Measurements from ENCODE around the gene IGF2.

IGF2 gene

DNA sequence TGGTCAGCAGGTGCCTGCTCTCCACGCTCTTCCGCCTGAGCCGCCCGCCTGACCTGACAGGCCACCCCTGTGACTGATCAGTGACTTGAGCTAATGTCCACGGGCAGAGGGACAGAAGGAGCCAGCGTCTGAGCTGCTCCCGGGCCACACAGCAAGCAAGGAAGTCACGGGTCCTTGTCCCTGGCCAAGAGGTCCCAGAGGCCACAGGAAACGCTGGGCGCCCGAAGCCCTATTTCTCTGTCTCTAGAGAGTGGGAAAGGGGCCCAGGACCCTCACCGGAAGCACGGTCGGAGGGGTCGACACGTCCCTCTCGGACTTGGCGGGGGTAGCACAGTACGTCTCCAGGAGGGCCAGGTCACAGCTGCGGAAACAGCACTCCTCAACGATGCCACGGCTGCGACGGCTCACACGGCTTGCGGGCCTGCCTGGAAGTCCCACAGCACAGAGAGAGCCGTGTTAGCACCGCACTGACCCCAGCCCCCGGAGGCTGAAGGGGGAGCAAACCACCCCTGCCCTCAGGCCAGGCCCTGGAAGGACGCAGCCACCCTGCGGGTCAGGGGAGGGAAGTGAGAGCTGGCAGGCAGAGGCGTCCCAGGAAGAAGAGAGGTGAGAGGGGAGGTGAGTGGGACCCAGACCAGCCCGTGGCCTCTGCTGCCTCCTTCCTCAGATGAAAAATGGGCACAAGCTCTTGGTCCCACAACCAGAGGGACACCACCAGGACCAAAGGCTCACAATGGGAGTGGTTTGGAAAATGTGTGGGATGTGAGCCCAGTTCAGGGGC is 5.8 kb downstream of the IGF2 start:
- TF ChIP-seq GLIS1 (tag by site-specific recombination; IDR thresholded peaks at IDR 0.05) (no peak), ZNF530 (tag by site-specific recombination; IDR thresholded peaks at IDR 0.05; ENCODE audit: low read depth) (no peak), ZNF473 (tag by site-specific recombination; IDR thresholded peaks at IDR 0.05) (no peak), ZNF391 (tag by site-specific recombination; IDR thresholded peaks at IDR 0.05; ENCODE audit: borderline replicate concordance, low read depth) (no peak), ZNF513 (tag by site-specific recombination; IDR thresholded peaks at IDR 0.05) (no peak), KLF1 (tag by site-specific recombination; IDR thresholded peaks at IDR 0.05) (no peak), ZNF37A (tag by site-specific recombination; IDR thresholded peaks at IDR 0.05) (no peak), WT1 (tag by site-specific recombination; IDR thresholded peaks at IDR 0.05) (no peak), ZBTB17 (tag by site-specific recombination; IDR thresholded peaks at IDR 0.05) (no peak), ZNF324 (tag by site-specific recombination; IDR thresholded peaks at IDR 0.05) (no peak)
- TF ChIP-seq, protein P1, sequence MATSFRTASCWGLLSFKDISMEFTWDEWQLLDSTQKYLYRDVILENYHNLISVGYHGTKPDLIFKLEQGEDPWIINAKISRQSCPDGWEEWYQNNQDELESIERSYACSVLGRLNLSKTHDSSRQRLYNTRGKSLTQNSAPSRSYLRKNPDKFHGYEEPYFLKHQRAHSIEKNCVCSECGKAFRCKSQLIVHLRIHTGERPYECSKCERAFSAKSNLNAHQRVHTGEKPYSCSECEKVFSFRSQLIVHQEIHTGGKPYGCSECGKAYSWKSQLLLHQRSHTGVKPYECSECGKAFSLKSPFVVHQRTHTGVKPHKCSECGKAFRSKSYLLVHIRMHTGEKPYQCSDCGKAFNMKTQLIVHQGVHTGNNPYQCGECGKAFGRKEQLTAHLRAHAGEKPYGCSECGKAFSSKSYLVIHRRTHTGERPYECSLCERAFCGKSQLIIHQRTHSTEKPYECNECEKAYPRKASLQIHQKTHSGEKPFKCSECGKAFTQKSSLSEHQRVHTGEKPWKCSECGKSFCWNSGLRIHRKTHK (tag by site-specific recombination; IDR thresholded peaks at IDR 0.05), result no peak
- TF ChIP-seq, protein P2, sequence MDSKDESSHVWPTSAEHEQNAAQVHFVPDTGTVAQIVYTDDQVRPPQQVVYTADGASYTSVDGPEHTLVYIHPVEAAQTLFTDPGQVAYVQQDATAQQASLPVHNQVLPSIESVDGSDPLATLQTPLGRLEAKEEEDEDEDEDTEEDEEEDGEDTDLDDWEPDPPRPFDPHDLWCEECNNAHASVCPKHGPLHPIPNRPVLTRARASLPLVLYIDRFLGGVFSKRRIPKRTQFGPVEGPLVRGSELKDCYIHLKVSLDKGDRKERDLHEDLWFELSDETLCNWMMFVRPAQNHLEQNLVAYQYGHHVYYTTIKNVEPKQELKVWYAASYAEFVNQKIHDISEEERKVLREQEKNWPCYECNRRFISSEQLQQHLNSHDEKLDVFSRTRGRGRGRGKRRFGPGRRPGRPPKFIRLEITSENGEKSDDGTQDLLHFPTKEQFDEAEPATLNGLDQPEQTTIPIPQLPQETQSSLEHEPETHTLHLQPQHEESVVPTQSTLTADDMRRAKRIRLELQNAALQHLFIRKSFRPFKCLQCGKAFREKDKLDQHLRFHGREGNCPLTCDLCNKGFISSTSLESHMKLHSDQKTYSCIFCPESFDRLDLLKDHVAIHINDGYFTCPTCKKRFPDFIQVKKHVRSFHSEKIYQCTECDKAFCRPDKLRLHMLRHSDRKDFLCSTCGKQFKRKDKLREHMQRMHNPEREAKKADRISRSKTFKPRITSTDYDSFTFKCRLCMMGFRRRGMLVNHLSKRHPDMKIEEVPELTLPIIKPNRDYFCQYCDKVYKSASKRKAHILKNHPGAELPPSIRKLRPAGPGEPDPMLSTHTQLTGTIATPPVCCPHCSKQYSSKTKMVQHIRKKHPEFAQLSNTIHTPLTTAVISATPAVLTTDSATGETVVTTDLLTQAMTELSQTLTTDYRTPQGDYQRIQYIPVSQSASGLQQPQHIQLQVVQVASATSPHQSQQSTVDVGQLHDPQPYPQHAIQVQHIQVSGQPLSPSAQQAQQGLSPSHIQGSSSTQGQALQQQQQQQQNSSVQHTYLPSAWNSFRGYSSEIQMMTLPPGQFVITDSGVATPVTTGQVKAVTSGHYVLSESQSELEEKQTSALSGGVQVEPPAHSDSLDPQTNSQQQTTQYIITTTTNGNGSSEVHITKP (tag by site-specific recombination; IDR thresholded peaks at IDR 0.05), result no peak
- POLR2A ChIA-PET, result no interaction called here
- Histone ChIP-seq H3K36me3 (ENCODE audit: control insufficient read depth in 2 of 2, insufficient read depth in 1 of 2, low read length in 2 of 2) (peaks cover 0 to 9% of the 10 kb centered on the region in 2 experiments; a peak in 1 of 3 replicates), H3K4me3 (ENCODE audit: low read depth, low read length) (no peak overlapping the region), H3K9me3 (ENCODE audit: control insufficient read depth, insufficient read depth, low read depth, low read length) (no peaks in the 10 kb centered on the region), H3K27ac (ENCODE audit: extremely low read depth, low read depth, low read length) (no peak overlapping the region), H3K4me1 (ENCODE audit: control insufficient read depth, insufficient read depth, low read length) (no peaks in the 10 kb centered on the region)
- CTCF ChIA-PET, result interaction anchor here (1.0 to 1.2 kb wide), 2 partner anchors 16 to 19 kb away, joined by 3 to 5 read pairs; no protein-coding TSS in a partner anchor

GRCh38 chr11:2132874-2133240 is 6.3 kb downstream of the IGF2 start:
- no peak for TF ChIP-seq ZNF211 (tag by site-specific recombination; IDR thresholded peaks at IDR 0.05; ENCODE audit: low read depth)
- TF ChIP-seq ZNF585B (tag by site-specific recombination; IDR thresholded peaks at IDR 0.05), result no peak
- no peak for TF ChIP-seq ZNF792 (tag by site-specific recombination; IDR thresholded peaks at IDR 0.05)
- H3K4me3 ChIP-seq (ENCODE audit: low read depth, low read length), result no peak overlapping the region

More at GRCh38 chr11:2132874-2133240, 6.3 kb downstream of the IGF2 start:
- H3K9me3 ChIP-seq (ENCODE audit: control insufficient read depth, insufficient read depth, low read depth, low read length), result no peaks in the 10 kb centered on the region
- H3K4me1 ChIP-seq (ENCODE audit: control insufficient read depth, insufficient read depth, low read length), result no peaks in the 10 kb centered on the region
- peaks cover 0 to 9% of the 10 kb centered on the region in 2 experiments; a peak in 1 of 3 replicates for H3K36me3 ChIP-seq (ENCODE audit: control insufficient read depth in 2 of 2, insufficient read depth in 1 of 2, low read length in 2 of 2)
- POLR2A ChIA-PET, result no interaction called here
- CTCF ChIA-PET, result interaction anchor here (0.9 kb wide), 1 partner anchor 17 kb away, joined by 3 read pairs; no protein-coding TSS in a partner anchor
- H3K27ac ChIP-seq (ENCODE audit: extremely low read depth, low read depth, low read length), result no peak overlapping the region

All from HEK293 (cell line).